Body of pancreas (tissue), 4 donors: ENCODE results near the gene TRAPPC11.

Experiments
- POLR2A ChIP-seq, 3 donors: fragments of 450-650 bp; IDR thresholded peaks; one replicate each; pipeline ENCODE4 v1.6.1; 2016; ENCODE audit warnings: antibody characterized with exemption in 3 of 3, mild to moderate bottlenecking in 2 of 3
- TF ChIP-seq, protein P1 (sequence below), 7 experiments: fragments of 450-650 bp in 4 of 7; fragments of 200-600 bp in 3 of 7; sonication (generic) in 3 of 7; IDR thresholded peaks; one replicate each; pipeline ENCODE4 v1.5.1; 2016 to 2019; ENCODE audit warnings: antibody characterized with exemption in 7 of 7

DNA sequence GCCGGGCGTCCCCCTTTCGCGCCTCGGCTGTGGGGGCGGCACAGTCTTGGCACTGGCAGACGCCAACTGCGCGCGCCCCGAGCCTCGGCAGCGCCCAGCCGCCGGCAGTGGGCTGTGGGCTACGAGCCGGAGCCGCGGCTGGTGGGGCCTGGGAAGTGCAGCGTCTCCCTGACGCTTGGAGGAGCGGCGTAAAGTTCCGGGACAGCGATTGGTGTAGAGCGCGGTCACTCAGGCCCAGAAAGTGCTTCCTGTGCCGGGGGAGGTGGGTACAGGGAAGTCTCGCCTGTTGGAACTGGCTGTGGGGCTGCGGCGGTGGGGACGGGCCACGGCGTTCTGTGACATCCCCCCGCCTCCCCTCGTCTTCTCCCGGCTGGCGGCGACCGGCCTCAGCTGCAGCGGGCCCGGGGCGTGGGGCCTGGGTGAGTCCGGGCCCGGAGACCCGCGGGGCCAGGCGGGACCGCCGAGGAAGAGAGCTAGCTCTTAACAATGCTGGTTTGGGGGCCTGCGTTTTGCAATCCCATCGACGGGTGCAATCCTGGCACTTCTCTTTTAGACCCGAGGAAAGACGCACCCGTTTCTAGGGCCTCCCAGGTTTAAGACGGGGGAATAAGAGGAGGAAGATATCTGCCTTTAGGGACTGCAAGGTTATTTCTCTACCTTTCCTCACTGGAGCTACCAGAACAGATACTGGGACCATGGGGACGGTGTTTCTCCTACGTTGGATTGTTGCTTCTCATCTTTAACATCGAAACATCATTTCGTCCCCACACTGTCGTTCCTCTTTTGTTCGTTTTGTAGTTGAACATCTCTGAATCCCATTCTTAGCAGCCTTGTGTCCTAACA, at the start of gene TRAPPC11, which contains the start of gene RWDD4:
- TF ChIP-seq, protein P1, sequence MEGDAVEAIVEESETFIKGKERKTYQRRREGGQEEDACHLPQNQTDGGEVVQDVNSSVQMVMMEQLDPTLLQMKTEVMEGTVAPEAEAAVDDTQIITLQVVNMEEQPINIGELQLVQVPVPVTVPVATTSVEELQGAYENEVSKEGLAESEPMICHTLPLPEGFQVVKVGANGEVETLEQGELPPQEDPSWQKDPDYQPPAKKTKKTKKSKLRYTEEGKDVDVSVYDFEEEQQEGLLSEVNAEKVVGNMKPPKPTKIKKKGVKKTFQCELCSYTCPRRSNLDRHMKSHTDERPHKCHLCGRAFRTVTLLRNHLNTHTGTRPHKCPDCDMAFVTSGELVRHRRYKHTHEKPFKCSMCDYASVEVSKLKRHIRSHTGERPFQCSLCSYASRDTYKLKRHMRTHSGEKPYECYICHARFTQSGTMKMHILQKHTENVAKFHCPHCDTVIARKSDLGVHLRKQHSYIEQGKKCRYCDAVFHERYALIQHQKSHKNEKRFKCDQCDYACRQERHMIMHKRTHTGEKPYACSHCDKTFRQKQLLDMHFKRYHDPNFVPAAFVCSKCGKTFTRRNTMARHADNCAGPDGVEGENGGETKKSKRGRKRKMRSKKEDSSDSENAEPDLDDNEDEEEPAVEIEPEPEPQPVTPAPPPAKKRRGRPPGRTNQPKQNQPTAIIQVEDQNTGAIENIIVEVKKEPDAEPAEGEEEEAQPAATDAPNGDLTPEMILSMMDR (IDR thresholded peaks at IDR 0.05): peak in 5 of 7 experiments; percentile 14 to 67 (median 59)
- peak; percentile 93 to 96 (median 96) for TF ChIP-seq POLR2A (IDR thresholded peaks at IDR 0.05)
